ENCODE data around the gene PDE4B.

Gene PDE4B

DNA sequence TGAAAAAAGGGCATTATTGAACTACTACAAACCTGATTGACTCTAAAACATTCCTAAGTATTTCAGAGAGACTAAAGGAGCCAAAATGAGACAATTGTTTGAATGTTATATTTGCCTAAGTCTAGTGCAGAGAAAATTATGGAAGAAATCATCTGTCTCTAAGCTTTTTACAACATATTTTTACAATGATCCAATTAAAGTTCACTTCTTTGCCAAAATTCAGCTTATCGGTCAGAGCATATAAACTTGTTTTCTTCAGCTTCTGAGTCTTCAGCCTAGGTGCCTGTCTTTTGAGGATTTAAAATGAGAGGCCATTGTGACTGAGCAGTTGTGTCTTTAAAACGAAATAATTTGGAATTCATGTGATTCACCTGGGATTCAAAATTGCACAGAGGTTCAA is 560.1 kb downstream of the PDE4B start:
- TF ChIP-seq, protein P1, sequence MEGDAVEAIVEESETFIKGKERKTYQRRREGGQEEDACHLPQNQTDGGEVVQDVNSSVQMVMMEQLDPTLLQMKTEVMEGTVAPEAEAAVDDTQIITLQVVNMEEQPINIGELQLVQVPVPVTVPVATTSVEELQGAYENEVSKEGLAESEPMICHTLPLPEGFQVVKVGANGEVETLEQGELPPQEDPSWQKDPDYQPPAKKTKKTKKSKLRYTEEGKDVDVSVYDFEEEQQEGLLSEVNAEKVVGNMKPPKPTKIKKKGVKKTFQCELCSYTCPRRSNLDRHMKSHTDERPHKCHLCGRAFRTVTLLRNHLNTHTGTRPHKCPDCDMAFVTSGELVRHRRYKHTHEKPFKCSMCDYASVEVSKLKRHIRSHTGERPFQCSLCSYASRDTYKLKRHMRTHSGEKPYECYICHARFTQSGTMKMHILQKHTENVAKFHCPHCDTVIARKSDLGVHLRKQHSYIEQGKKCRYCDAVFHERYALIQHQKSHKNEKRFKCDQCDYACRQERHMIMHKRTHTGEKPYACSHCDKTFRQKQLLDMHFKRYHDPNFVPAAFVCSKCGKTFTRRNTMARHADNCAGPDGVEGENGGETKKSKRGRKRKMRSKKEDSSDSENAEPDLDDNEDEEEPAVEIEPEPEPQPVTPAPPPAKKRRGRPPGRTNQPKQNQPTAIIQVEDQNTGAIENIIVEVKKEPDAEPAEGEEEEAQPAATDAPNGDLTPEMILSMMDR (IDR thresholded peaks at IDR 0.05; ENCODE audit: control insufficient read depth, extremely low read depth, insufficient read depth) = no peak
- no peak overlapping the region for H3K4me3 ChIP-seq (ENCODE audit: low read depth, low read length)
- DNase-seq (ENCODE audit: low read depth) = no peak

DNA sequence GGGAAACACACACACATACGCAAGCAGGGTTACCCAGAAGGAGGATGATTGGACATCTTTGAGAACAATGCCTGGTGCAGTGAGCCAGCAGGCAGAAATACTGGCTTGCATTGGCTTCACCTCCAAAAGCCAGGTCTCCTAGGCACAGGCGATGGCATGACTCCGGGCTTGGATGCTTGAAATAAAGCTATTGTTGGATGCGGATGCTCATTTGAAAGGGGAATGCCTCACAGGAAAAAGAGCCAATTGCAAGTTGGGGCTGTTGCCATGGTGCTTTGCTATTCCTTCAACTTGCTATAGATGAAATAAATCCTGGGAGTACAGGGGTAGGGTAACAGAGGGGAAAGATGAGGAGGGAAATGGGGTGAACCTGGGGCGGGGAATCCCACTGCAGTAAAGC is 560.6 kb downstream of the PDE4B start:
- DNase-seq (ENCODE audit: low read depth) = no peak
- TF ChIP-seq, protein P1 (IDR thresholded peaks at IDR 0.05; ENCODE audit: control insufficient read depth, extremely low read depth, insufficient read depth) = no peak
- H3K4me3 ChIP-seq (ENCODE audit: low read depth, low read length) = no peak overlapping the region

GRCh38 chr1:66354311-66355201 is 561.9 kb downstream of the PDE4B start:
- no peak for DNase-seq (ENCODE audit: low read depth)
- H3K4me3 ChIP-seq (ENCODE audit: low read depth, low read length) = no peak overlapping the region
- TF ChIP-seq, protein P1 (IDR thresholded peaks at IDR 0.05; ENCODE audit: control insufficient read depth, extremely low read depth, insufficient read depth) = no peak

DNA sequence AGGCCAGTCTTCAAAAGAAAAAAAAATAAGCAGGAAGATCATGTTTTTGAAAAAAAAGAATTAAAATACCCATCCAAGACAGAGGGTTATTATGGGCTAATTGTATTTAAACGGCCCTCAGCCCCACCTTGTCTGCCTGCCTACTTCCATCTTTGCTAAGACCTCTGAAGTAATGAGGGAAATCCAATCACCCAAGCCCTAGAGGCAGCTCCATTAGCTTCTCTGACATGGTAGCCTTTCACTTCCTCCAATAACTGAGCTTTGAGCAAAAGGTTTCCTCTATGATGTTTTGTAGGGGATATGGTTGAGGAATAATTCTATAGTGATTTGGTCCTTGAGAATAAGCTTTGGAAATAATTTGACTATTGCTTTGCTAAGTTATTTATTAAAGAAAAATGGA is 563.1 kb downstream of the PDE4B start:
- no peak overlapping the region for H3K4me3 ChIP-seq (ENCODE audit: low read depth, low read length)
- DNase-seq (ENCODE audit: low read depth) = no peak

DNA sequence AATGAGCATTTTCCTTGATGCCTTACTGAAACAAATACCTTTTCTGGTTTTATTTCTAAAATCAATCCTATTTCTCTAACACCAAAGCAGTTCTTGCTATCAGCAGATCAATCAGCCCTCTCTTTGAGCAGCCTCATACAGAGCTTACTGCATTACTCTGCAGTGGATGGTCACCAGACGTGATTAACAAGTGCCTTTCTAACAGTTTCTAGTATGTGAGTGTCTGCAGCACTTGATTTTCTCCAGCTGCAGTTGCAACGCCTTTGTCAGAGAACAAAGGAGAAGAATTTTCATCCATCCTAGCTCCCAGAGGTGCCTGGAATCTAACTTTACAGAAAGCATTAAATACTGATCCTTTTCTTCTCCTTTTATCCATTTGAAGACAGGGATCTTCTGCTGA is 563.9 kb downstream of the PDE4B start:
- TF ChIP-seq, protein P1 (IDR thresholded peaks at IDR 0.05; ENCODE audit: control insufficient read depth, extremely low read depth, insufficient read depth) = no peak
- H3K4me3 ChIP-seq (ENCODE audit: low read depth, low read length) = no peak overlapping the region
- DNase-seq (ENCODE audit: low read depth) = no peak

More for the DNA sequence above, 563.1 kb downstream of the PDE4B start:
- TF ChIP-seq, protein P1 (IDR thresholded peaks at IDR 0.05; ENCODE audit: control insufficient read depth, extremely low read depth, insufficient read depth) = no peak

DNA sequence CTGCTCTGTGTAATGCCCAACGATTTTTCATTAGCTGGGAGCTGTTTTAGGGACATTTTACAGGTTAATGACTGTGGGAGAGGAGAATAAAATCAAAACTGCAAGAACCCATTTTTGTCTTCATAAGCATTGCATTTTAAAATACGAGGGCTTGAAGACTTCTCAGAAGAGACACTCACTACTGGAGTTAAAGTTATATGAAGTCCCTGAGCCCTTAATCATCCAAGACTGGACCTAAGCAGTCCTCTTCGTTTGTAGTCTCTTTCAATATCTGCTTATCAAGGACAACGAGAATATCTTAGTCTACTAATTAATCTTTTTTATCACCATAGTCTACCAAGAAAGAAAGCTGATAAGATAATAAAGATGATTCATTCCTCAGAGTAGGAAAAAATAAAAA is 564.3 kb downstream of the PDE4B start:
- no peak for DNase-seq (ENCODE audit: low read depth)
- TF ChIP-seq, protein P1 (IDR thresholded peaks at IDR 0.05; ENCODE audit: control insufficient read depth, extremely low read depth, insufficient read depth) = no peak
- no peak overlapping the region for H3K4me3 ChIP-seq (ENCODE audit: low read depth, low read length)

Measured in LNCaP clone FGC (cell line).